ENCODE data around the gene SNAP47.

Gene SNAP47

DNA sequence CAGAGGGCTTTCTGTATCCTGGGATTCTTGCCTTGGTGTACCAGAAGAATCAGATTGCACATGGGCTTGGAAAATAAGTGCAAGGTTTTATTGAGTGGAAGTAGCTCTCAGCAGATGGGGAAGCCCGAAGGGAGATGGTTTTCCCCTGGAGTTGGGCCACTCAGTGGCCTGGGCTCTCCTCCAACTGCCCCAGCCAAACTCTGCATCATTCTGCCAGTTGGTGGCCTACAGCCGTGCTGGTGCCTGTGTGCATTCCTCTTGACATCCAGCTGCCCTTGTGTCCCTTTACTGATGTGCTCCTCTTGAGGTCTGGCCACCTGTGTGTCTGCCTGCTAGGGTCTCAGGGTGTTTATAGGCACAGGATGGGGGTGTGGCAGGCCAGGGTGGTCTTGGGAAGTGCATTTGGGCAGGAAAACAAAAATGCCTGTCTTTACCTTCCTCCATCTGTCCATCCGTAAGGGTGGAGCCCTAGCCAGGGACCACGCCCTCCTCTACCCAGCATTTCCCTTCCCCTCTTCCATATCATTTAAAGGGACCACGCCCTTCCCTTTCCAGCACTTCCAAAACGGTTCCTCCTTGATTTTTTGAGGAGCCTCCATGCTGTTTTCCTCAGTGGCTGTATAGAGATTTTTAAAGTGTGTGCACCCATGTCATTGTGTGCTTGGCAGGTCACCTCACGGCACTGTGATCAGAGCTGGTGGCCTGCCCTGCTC is 18.9 kb downstream of the SNAP47 start:
- DNase-seq, result no peak

DNA sequence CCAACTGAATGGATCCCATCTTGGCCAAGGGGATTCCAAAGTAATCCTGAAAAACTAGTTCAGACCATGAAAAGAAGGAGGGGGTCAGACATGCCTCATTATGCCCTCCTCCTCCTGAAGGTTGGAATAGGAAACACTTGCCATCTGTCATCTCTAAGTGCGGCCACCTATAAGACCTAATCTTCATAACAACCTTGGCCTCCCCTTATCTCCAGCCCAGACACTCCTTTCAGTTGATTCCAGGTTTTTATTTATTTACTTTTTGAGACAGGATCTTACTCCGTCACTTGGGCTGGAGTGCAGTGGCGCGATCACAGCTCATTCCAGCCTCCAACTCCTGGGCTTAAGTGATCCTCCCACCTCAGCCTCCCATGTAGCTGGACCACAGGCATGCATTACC is 19.7 kb downstream of the SNAP47 start:
- DNase-seq, result no peak

- no peak for DNase-seq
These were observed 21.1 kb downstream of the SNAP47 start for GRCh38 chr1:227756172-227756959.

DNA sequence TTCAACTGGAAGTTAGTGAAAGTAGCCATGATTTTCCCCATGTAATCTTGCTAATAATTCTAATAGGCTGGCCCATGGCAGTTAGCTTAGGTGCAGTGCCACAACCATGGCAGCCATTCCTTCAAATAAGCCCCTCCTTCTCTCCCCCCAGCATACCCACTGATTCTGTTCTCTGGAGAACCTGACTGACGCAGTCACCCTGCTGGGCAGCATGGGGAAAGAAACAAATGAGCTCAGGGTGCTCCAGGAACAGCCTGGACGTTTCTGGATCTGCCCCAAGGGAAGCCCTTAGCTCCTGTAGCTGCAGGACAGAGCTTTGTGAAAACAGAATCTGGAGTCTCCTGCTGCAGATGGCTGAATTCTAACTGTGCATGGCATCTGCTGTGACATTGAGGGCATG is 22.5 kb downstream of the SNAP47 start:
- no peak for DNase-seq

DNA sequence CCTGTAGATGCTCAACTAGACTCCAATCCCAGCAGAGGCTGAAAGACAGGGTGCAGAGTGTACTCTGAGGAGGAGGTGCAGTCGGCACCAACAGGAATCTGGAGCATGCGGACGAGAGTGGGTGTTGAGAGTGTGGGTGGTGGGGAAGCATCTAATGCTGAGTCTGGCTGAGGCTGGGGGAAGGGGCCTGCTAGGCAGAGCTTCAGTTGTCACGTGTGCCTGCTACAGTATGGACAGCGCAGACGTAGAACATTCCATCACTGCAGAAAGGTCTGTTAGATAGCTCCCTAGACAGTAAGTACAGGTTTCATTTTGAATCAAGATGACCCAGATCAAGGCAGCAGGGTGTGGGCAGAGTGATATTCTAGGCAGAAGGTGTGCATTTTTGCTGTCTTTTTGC is 23.1 kb downstream of the SNAP47 start:
- no peak for DNase-seq

GRCh38 chr1:227759341-227760300 is 24.4 kb downstream of the SNAP47 start:
- peak; percentile 62 for DNase-seq

- DNase-seq, result no peak
These were observed 25.1 kb downstream of the SNAP47 start for GRCh38 chr1:227760377-227760776.

DNA sequence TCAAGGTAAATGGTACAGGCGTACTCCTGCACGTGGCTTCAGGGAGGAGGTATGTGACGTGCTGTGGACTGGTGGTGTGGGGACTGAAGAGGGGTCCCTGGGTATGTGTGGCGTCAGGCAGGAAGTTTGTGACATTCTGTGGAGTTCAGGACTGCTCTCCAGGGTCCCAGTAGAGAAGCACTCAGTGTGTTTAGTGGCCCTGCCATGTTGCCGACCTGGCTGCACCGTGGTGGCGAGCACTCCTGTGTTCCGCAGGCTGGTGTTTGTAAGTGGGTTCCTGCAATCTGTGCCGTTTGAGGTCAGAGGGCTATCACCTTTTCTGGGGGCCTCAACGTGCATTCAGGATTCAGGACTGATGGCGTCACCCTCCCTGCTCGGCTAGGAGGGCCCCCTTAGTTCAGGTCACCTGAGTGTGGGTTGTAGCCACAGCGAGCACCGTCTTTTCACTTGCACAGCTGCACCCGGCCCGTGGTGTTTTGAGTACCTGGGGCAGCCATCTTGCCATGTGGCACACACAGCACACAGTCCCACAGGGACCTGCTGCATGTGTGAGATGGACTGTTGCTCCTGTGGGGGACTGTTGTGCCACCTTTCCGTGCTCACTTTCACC is 26.5 kb downstream of the SNAP47 start:
- no peak for DNase-seq

GRCh38 chr1:227762231-227762911 is 27.1 kb downstream of the SNAP47 start:
- DNase-seq, result peak; percentile 92

GRCh38 chr1:227763246-227764018 is 28.2 kb downstream of the SNAP47 start:
- DNase-seq, result no peak

DNA sequence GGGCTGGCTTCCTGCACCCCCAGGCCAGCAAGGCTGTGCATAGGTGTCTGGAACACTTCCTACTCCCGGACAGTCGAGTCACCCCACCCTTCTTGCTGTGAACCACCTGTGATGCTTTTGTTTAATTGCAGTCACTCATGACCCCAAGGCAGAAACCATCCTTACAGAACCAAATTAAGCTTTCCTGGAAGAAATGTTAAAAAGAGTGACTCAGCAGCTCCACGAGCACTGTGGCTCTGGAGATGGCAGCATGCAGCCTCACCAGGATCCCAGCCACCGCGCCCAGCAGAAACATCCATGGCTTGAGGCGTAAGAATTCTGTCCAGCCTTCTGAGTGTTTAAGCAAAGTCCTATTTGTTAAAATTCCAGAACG is 28.8 kb downstream of the SNAP47 start:
- no peak for DNase-seq

DNA sequence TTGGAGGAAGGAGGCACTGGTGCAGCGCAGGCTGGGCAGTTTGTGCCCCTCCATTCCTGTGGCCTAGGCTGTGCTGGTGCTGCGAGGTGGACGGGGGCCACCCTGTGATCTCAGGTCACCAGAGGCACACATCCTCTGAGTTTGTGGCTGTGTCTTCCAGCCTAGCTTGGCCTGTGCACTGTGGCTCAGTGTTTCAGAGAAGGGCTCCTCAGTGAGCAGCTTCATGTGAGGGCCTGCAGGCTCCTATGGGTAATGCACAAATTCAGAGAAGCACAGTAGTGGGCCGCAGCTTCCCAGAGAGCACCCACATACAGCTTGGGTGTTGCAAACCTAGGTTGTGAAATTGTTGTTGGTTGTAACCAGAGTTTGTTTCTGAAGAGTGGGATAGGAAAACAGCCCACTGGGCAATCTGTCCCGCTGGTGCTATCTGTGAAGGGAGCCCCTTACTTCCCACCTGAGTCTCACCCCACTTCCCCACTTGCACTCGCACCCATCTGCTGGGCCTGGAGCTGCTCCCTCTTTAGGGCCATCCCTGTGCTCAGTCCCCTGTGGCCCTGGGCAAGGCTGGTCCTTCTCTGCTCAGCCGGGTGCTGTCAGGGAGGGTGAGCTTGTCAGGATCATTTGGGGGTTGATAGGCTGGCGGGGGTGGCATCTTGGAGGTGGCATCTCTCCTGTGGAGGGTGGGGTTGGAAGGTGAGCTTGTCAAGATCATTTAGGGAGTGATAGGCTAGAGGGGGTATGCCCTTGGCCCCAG is 30.2 kb downstream of the SNAP47 start:
- no peak for DNase-seq

GRCh38 chr1:227766015-227766634 is 30.9 kb downstream of the SNAP47 start:
- DNase-seq, result no peak

DNA sequence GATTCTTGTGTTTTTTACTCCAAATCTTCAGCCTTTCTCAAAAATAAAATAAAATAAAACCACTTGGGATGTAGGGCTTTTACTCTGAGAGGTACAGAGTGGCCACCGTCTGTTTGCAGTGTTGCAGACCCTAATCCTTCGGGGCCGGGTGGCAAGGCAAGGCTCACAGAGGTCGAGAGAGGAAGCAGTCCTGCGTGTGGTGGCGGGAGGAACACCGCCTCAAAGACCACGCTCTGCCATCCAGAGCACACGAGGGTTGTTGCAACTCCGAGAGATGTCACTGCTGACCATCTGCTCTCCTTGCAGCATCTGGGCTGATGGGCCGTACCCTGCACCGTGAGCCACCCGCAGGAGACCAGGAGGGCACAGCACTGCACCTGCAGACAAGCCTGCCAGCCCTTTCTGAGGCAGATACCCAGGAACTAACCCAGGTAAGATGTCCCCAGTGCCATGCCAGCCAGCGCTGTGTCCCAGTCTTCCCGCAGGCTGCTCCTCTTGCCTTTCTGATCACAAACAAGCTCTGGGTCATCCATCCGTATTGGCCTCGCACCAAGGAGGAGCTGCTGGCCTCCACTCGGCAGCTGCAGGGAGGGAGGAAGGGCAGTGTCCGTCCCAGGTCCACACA is 31.5 kb downstream of the SNAP47 start:
- no peak for DNase-seq

DNA sequence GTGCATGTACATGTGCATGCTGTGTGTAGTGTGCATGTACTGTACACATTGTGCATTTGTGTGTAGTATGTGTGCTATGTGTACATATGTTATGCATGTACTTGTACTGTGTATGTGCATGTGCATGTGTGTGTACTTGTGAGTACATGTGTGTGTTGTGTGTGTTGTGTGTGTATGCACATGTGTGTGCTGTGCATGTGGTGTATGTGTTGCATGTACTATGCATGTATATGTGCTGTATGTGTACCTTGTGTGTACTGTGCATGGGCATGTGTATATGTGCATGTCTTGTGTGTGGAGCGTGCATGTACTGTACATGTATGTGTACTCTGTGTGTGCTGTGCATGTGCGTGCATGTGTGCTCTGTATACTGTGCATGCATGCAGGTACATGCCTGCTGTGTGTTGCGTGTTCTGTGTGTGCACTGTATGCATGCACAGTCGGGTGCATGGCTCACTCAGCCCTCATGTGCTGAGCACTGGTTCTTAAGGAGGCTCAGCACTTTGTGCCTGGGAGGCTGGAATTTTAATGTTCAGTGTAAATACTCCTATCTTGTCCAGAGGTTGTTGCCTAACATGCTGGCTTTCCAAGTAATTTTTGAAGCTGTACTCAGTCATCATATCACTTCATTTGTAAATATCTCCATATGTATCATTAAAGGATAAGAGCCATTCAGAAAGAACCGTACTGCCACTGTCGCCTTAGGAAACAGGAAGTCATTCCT is 32.3 kb downstream of the SNAP47 start:
- DNase-seq, result no peak

DNA sequence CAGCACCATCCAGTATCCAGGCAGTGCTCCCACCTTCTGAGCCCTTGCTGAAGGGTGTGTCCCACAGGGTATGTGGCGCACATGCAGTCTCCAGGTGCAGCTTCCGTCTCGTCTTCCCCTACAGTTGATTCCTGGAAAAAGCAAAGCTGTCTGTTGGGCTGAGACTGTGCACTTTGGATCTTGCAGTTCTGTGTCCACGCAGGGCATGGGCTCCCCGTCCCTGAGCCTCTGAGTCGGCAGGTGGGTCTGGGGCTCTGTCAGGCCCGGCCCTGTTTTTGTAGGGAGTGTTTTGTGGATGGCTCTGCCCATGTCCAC is 32.8 kb downstream of the SNAP47 start:
- no peak for DNase-seq

- no peak for DNase-seq
These were observed 33.4 kb downstream of the SNAP47 start for GRCh38 chr1:227768640-227769039.

GRCh38 chr1:227769047-227769935 is 34.1 kb downstream of the SNAP47 start:
- no peak for DNase-seq

All from eye (tissue), 1 donor.